ENCODE measurements around the gene SPATA33.
A peak's percentile ranks its signal among the peaks of the same experiment; 100 is the strongest.

Gene SPATA33

DNA sequence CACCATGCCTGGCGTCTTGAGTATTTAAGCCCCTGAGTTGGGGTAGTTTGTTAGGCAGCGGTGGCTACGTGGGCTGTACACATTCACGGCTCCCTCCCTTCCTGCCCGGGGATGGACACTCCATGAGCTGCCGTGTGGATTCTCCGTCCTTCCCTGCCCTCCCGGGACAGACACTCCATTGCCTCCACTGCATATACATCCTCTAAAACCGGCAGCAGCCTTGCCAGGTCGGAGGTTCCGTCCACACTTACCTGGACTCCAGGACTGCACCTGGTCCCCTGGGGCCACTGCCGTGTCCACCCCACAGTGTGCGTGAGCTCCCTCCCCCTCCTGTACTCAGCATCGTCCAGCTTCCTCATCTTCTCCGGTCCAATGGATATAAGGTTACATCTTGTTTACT lies 47.4 kb downstream of the SPATA33 start:
- H2BK120ac ChIP-seq (ENCODE audit: low read depth, low read length): no peak overlapping the region
- no peak overlapping the region for H4K91ac ChIP-seq (ENCODE audit: low read length)
- no peak overlapping the region for H2AFZ ChIP-seq (ENCODE audit: low read depth, low read length)
- DNase-seq: no peak
- H3K18ac ChIP-seq (ENCODE audit: low read depth in 1 of 2, low read length in 2 of 2): no peak overlapping the region
- WGBS: 91% methylated on average over 12 of the region's 15 CpGs
- no peak overlapping the region for H3K27ac ChIP-seq (ENCODE audit: low read length, poor library complexity, severe bottlenecking)
- H3K9me3 ChIP-seq (ENCODE audit: control insufficient read depth, low read length): no peaks in the 10 kb centered on the region
- peaks cover 0 to 13% of the 10 kb centered on the region in 2 experiments for H3K27me3 ChIP-seq (ENCODE audit: control insufficient read depth in 1 of 2, insufficient read depth in 1 of 2, low read length in 2 of 2)
- no peak overlapping the region for H2BK15ac ChIP-seq (ENCODE audit: low read depth, poor library complexity, severe bottlenecking)
- H2AK5ac ChIP-seq (ENCODE audit: low read length, severe bottlenecking): peak overlapping the region; percentile 29
- no peak overlapping the region for H3K14ac ChIP-seq (ENCODE audit: low read length in 2 of 2)
- H3K4me3 ChIP-seq (ENCODE audit: insufficient read depth in 1 of 2, low read depth in 1 of 2, low read length in 2 of 2): no peak overlapping the region
- H4K8ac ChIP-seq (ENCODE audit: low read length): no peak overlapping the region
- H3K4me1 ChIP-seq (ENCODE audit: control insufficient read depth, insufficient read depth, low read depth, low read length): peaks cover 32% of the 10 kb centered on the region
- H3K36me3 ChIP-seq (ENCODE audit: control insufficient read depth in 1 of 2, insufficient read depth in 2 of 2, low read depth in 1 of 2, low read length in 2 of 2): peaks cover 14 to 29% of the 10 kb centered on the region in 2 experiments
- H3K4ac ChIP-seq (ENCODE audit: low read depth in 1 of 2, low read length in 2 of 2): no peak overlapping the region
- H3K9ac ChIP-seq (ENCODE audit: low read length): no peak overlapping the region
- peaks cover 3% of the 10 kb centered on the region for H3K79me1 ChIP-seq (replicated peaks; ENCODE audit: low read length, poor library complexity, severe bottlenecking)
- H2BK12ac ChIP-seq (ENCODE audit: low read length in 2 of 2): no peak overlapping the region
- no peak overlapping the region for H3K4me2 ChIP-seq (ENCODE audit: low read length, poor library complexity, severe bottlenecking)
- no peak overlapping the region for H2BK5ac ChIP-seq (ENCODE audit: low read depth, low read length, poor library complexity, severe bottlenecking)
- H3K23ac ChIP-seq (ENCODE audit: low read length in 2 of 2): no peak overlapping the region

DNA sequence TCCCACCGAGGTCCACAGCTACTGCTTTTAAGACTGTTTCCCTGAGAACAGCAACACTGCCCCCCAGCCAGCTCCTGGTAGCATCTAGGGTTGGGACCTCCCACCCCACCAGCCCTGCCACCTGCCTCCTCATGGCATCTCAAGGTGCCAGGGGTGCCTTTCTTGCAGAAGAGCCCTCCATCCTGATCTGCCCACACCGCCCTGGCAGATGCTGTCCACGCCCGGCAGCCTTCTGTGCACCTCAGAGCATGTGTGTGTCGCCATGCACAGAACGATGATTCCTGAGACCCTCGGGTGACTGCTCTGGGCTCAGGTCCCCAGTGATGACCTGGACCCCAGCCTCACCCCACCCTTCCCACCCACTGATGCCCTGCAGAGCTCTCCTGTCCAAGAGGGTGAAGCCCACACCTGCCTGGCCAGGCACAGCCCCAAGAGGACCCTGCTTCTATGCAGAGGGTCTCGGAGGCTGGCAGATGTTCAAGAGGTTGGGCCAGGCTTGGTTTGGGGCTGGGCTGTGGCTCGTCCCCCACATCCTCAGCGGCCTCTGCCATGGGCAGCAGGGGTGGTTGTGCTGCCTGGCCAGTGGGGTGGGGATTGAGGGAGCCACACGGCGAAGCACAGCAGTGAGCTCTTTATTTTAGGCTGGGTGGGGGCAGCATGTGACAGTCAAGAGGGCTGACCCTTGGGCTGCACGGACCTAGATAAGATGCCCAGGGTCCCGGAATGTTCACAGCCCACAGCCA lies 49.1 kb downstream of the SPATA33 start:
- Histone ChIP-seq H3K9me3 (ENCODE audit: control insufficient read depth, low read length) (no peaks in the 10 kb centered on the region), H2BK120ac (ENCODE audit: low read depth, low read length) (no peak overlapping the region), H2BK15ac (ENCODE audit: low read depth, poor library complexity, severe bottlenecking) (no peak overlapping the region), H3K36me3 (ENCODE audit: control insufficient read depth in 1 of 2, insufficient read depth in 2 of 2, low read depth in 1 of 2, low read length in 2 of 2) (peaks cover 19 to 43% of the 10 kb centered on the region in 2 experiments), H3K14ac (ENCODE audit: low read length in 2 of 2) (no peak overlapping the region), H2AK5ac (ENCODE audit: low read length, severe bottlenecking) (no peak overlapping the region), H3K27ac (ENCODE audit: low read length, poor library complexity, severe bottlenecking) (no peak overlapping the region), H3K79me1 (replicated peaks; ENCODE audit: low read length, poor library complexity, severe bottlenecking) (no peaks in the 10 kb centered on the region), H3K4me2 (ENCODE audit: low read length, poor library complexity, severe bottlenecking) (no peak overlapping the region), H3K9ac (ENCODE audit: low read length) (peak overlapping the region; percentile 59), H2BK5ac (ENCODE audit: low read depth, low read length, poor library complexity, severe bottlenecking) (no peak overlapping the region), H3K27me3 (ENCODE audit: control insufficient read depth in 1 of 2, insufficient read depth in 1 of 2, low read length in 2 of 2) (peaks cover 0 to 13% of the 10 kb centered on the region in 2 experiments), H2AFZ (ENCODE audit: low read depth, low read length) (no peak overlapping the region), H4K8ac (ENCODE audit: low read length) (no peak overlapping the region), H3K18ac (ENCODE audit: low read depth in 1 of 2, low read length in 2 of 2) (no peak overlapping the region), H2BK12ac (ENCODE audit: low read length in 2 of 2) (no peak overlapping the region), H3K4ac (ENCODE audit: low read depth in 1 of 2, low read length in 2 of 2) (no peak overlapping the region), H4K91ac (ENCODE audit: low read length) (no peak overlapping the region), H3K4me3 (ENCODE audit: insufficient read depth in 1 of 2, low read depth in 1 of 2, low read length in 2 of 2) (peak overlapping the region in 1 of 2 experiments; percentile 67), H3K4me1 (ENCODE audit: control insufficient read depth, insufficient read depth, low read depth, low read length) (peaks cover 22% of the 10 kb centered on the region), H3K23ac (ENCODE audit: low read length in 2 of 2) (no peak overlapping the region)
- 92% methylated on average over 14 of the region's 14 CpGs for WGBS
- no peak for DNase-seq

DNA sequence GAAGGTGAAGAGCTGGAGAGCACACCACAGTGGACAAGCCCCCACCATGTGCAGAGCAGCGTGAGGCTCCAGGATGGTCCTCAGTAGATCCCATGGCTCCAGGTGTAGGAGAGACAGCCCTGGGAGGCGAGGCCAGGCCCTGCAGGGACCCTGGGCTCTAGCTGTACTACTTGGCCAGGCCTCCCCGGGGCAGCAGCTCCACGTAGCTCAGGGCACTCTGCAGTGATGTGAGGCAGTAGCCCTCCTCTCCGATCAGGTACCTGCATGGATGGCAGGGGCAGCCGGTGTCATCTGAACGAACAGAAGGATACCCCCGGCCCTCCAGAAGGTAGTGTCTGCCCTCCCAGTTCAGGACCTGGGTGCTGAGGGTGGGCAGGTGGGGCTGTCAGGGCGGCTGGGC lies 50.1 kb downstream of the SPATA33 start:
- H2AK5ac ChIP-seq (ENCODE audit: low read length, severe bottlenecking): no peak overlapping the region
- no peak overlapping the region for H3K4ac ChIP-seq (ENCODE audit: low read depth in 1 of 2, low read length in 2 of 2)
- no peak overlapping the region for H2BK5ac ChIP-seq (ENCODE audit: low read depth, low read length, poor library complexity, severe bottlenecking)
- H3K27me3 ChIP-seq (ENCODE audit: control insufficient read depth in 1 of 2, insufficient read depth in 1 of 2, low read length in 2 of 2): peaks cover 0 to 7% of the 10 kb centered on the region in 2 experiments
- no peak overlapping the region for H3K9ac ChIP-seq (ENCODE audit: low read length)
- no peak overlapping the region for H4K8ac ChIP-seq (ENCODE audit: low read length)
- H2AFZ ChIP-seq (ENCODE audit: low read depth, low read length): no peak overlapping the region
- no peak overlapping the region for H3K18ac ChIP-seq (ENCODE audit: low read depth in 1 of 2, low read length in 2 of 2)
- H3K4me3 ChIP-seq (ENCODE audit: insufficient read depth in 1 of 2, low read depth in 1 of 2, low read length in 2 of 2): peak overlapping the region in 1 of 2 experiments; percentile 22
- no peak overlapping the region for H3K14ac ChIP-seq (ENCODE audit: low read length in 2 of 2)
- H3K4me1 ChIP-seq (ENCODE audit: control insufficient read depth, insufficient read depth, low read depth, low read length): peaks cover 27% of the 10 kb centered on the region
- peaks cover 19 to 43% of the 10 kb centered on the region in 2 experiments for H3K36me3 ChIP-seq (ENCODE audit: control insufficient read depth in 1 of 2, insufficient read depth in 2 of 2, low read depth in 1 of 2, low read length in 2 of 2)
- peaks cover 2% of the 10 kb centered on the region for H3K79me1 ChIP-seq (replicated peaks; ENCODE audit: low read length, poor library complexity, severe bottlenecking)
- DNase-seq: no peak
- no peak overlapping the region for H2BK120ac ChIP-seq (ENCODE audit: low read depth, low read length)
- 89% methylated on average over 9 of the region's 9 CpGs for WGBS
- no peak overlapping the region for H3K4me2 ChIP-seq (ENCODE audit: low read length, poor library complexity, severe bottlenecking)
- no peak overlapping the region for H2BK15ac ChIP-seq (ENCODE audit: low read depth, poor library complexity, severe bottlenecking)
- no peaks in the 10 kb centered on the region for H3K9me3 ChIP-seq (ENCODE audit: control insufficient read depth, low read length)
- no peak overlapping the region for H2BK12ac ChIP-seq (ENCODE audit: low read length in 2 of 2)
- H4K91ac ChIP-seq (ENCODE audit: low read length): no peak overlapping the region
- no peak overlapping the region for H3K27ac ChIP-seq (ENCODE audit: low read length, poor library complexity, severe bottlenecking)
- H3K23ac ChIP-seq (ENCODE audit: low read length in 2 of 2): no peak overlapping the region

DNA sequence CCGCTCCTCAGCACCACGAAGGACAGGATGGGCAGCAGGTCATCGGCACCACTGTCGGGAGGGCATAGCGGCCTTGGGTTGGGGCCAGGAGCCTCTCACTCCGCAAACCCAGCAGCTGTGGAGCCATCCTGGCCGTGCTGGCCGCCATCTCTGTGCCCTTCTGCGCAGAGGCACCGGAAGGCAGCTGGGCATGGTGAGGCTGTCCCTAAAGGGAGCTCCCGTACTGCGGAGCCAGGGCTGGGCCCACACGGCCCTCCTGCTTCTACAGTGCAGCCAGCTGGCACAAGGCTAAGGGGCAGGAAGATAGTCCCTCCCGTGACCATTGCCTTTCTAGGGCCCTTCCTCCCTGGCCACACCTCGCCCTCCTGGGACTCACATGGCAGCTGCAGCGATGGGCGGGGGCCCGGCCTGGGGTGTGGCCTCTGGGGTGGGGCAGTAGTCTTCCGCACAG lies 50.9 kb downstream of the SPATA33 start:
- Histone ChIP-seq H3K18ac (ENCODE audit: low read depth in 1 of 2, low read length in 2 of 2) (no peak overlapping the region), H3K36me3 (ENCODE audit: control insufficient read depth in 1 of 2, insufficient read depth in 2 of 2, low read depth in 1 of 2, low read length in 2 of 2) (peaks cover 19 to 43% of the 10 kb centered on the region in 2 experiments), H4K8ac (ENCODE audit: low read length) (no peak overlapping the region), H3K4me2 (ENCODE audit: low read length, poor library complexity, severe bottlenecking) (no peak overlapping the region), H2BK12ac (ENCODE audit: low read length in 2 of 2) (no peak overlapping the region), H2BK15ac (ENCODE audit: low read depth, poor library complexity, severe bottlenecking) (no peak overlapping the region), H3K79me1 (replicated peaks; ENCODE audit: low read length, poor library complexity, severe bottlenecking) (peaks cover 2% of the 10 kb centered on the region), H2BK5ac (ENCODE audit: low read depth, low read length, poor library complexity, severe bottlenecking) (no peak overlapping the region), H4K91ac (ENCODE audit: low read length) (peak overlapping the region; percentile 4), H3K27ac (ENCODE audit: low read length, poor library complexity, severe bottlenecking) (no peak overlapping the region), H2BK120ac (ENCODE audit: low read depth, low read length) (no peak overlapping the region), H3K23ac (ENCODE audit: low read length in 2 of 2) (no peak overlapping the region), H3K4ac (ENCODE audit: low read depth in 1 of 2, low read length in 2 of 2) (no peak overlapping the region), H3K4me3 (ENCODE audit: insufficient read depth in 1 of 2, low read depth in 1 of 2, low read length in 2 of 2) (no peak overlapping the region), H3K14ac (ENCODE audit: low read length in 2 of 2) (no peak overlapping the region), H2AK5ac (ENCODE audit: low read length, severe bottlenecking) (no peak overlapping the region), H3K27me3 (ENCODE audit: control insufficient read depth in 1 of 2, insufficient read depth in 1 of 2, low read length in 2 of 2) (peaks cover 0 to 4% of the 10 kb centered on the region in 2 experiments), H3K4me1 (ENCODE audit: control insufficient read depth, insufficient read depth, low read depth, low read length) (peaks cover 27% of the 10 kb centered on the region), H3K9me3 (ENCODE audit: control insufficient read depth, low read length) (no peaks in the 10 kb centered on the region), H3K9ac (ENCODE audit: low read length) (no peak overlapping the region), H2AFZ (ENCODE audit: low read depth, low read length) (no peak overlapping the region)
- DNase-seq: no peak
- 93% methylated on average over 19 of the region's 19 CpGs for WGBS

All from mesenchymal stem cell (in vitro differentiated cells and primary cell).